HG03457 (cell line): ENCODE results near the gene LRPPRC.
"Not testable (repeated sequence)": the region's sequence is repeated elsewhere in the genome, so short reads cannot be mapped to it uniquely, and the experiment has no call there.

Source experiments
- ATAC-seq: cut with Tn5 transposase; IDR thresholded peaks from one replicate; pipeline ENCODE4 v1.9.1; 2021; ENCODE audit warnings: moderate number of reproducible peaks; ENCODE audit not compliant: unreplicated experiment

The LRPPRC gene

GRCh38 chr2:43911136-43911790 lies 84.5 kb downstream of the LRPPRC start:
- not testable (repeated sequence) for ATAC-seq

GRCh38 chr2:43906448-43907109 lies 89.2 kb downstream of the LRPPRC start:
- ATAC-seq = no peak

GRCh38 chr2:43905871-43906270 lies 89.9 kb downstream of the LRPPRC start:
- no peak for ATAC-seq

GRCh38 chr2:43905371-43905803 lies 90.4 kb downstream of the LRPPRC start:
- ATAC-seq = no peak

GRCh38 chr2:43899589-43899988 lies 96.2 kb downstream of the LRPPRC start:
- ATAC-seq = no peak

- ATAC-seq = no peak
These were observed 96.9 kb downstream of the LRPPRC start for GRCh38 chr2:43898838-43899346.

- no peak for ATAC-seq
These were observed 97.5 kb downstream of the LRPPRC start for GRCh38 chr2:43898134-43898837.

GRCh38 chr2:43897492-43897891 lies 98.3 kb downstream of the LRPPRC start:
- ATAC-seq = no peak

GRCh38 chr2:43896906-43897305 lies 98.9 kb downstream of the LRPPRC start:
- no peak for ATAC-seq

GRCh38 chr2:43894743-43895142 lies 101.0 kb downstream of the LRPPRC start:
- ATAC-seq = no peak

- ATAC-seq = no peak
These were observed 104.9 kb downstream of the LRPPRC start for GRCh38 chr2:43890855-43891254.

GRCh38 chr2:43889416-43889815 lies 106.4 kb downstream of the LRPPRC start:
- no peak for ATAC-seq

GRCh38 chr2:43887176-43887575 lies 108.6 kb downstream of the LRPPRC start:
- ATAC-seq = no peak

GRCh38 chr2:43885132-43885632 lies 110.6 kb downstream of the LRPPRC start:
- no peak for ATAC-seq

GRCh38 chr2:43884689-43885088 lies 111.1 kb downstream of the LRPPRC start:
- no peak for ATAC-seq

- no peak for ATAC-seq
These were observed 113.5 kb downstream of the LRPPRC start for GRCh38 chr2:43882312-43882711.

GRCh38 chr2:43880952-43881351 lies 114.8 kb downstream of the LRPPRC start:
- no peak for ATAC-seq

GRCh38 chr2:43880471-43880870 lies 115.3 kb downstream of the LRPPRC start:
- no peak for ATAC-seq

GRCh38 chr2:43879261-43879660 lies 116.5 kb downstream of the LRPPRC start:
- no peak for ATAC-seq

- peak; percentile 67 for ATAC-seq
These were observed 117.9 kb downstream of the LRPPRC start for GRCh38 chr2:43877782-43878464.
